Measurements from ENCODE around the gene MAMDC4. TPM values are rescaled to one million over a fixed set of nuclear protein-coding genes. Genes with fewer than 3 reads are reported as not detected.

Gene MAMDC4
- total RNA-seq, 1 donor from 2014 or later: 3.2 TPM

DNA sequence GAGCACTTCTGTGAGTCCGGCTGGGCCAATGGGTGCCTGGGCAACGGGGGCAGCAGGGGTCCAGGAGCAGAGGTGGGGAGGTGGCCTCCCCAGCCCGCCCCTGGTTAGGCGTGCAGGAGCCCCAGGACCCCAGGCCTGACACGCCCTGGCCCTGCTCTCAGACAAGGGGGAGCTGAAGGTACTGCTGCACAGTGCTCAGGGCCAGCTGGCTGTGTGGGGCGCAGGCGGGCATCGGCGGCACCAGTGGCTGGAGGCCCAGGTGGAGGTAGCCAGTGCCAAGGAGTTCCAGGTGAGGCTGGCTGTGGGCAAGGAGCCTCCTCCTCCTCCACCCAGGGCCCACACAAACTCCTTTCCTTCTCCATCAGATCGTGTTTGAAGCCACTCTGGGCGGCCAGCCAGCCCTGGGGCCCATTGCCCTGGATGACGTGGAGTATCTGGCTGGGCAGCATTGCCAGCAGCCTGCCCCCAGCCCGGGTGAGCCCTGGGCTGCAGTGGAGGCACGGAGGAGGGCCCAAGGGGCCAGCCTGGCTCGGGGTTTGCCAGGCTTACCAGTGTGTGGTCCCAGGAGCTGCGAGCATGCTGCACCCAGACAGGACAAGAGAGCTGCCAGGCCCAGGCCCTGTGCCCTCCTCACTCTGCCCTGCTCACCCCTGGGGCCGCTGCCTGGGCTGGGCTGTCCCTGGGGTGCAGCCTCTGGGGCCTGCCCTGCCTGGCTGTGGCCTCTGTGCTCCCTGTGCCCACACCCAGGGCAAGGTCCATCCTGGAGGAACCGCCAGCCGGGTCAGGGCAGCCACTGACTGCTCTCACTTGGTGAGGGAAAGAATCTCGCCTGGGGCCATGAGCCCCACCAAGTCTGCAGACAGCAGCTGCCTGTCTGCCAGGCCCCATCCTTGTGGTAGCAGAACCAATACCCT is 7.0 kb downstream of the MAMDC4 start:
- intact Hi-C loops (cut with DNase I): no loop called here
- H3K27me3 ChIP-seq: no peaks in the 10 kb centered on the region
- DNase-seq (ENCODE audit: extremely low spot score in 2 of 2): no peak
- peaks cover 0 to 35% of the 10 kb centered on the region in 2 donors for H3K36me3 ChIP-seq
- H3K4me1 ChIP-seq: peaks cover 27% of the 10 kb centered on the region
- H3K4me3 ChIP-seq: no peak overlapping the region
- no peaks in the 10 kb centered on the region for H3K9me3 ChIP-seq
- TF ChIP-seq, protein P1, sequence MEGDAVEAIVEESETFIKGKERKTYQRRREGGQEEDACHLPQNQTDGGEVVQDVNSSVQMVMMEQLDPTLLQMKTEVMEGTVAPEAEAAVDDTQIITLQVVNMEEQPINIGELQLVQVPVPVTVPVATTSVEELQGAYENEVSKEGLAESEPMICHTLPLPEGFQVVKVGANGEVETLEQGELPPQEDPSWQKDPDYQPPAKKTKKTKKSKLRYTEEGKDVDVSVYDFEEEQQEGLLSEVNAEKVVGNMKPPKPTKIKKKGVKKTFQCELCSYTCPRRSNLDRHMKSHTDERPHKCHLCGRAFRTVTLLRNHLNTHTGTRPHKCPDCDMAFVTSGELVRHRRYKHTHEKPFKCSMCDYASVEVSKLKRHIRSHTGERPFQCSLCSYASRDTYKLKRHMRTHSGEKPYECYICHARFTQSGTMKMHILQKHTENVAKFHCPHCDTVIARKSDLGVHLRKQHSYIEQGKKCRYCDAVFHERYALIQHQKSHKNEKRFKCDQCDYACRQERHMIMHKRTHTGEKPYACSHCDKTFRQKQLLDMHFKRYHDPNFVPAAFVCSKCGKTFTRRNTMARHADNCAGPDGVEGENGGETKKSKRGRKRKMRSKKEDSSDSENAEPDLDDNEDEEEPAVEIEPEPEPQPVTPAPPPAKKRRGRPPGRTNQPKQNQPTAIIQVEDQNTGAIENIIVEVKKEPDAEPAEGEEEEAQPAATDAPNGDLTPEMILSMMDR (IDR thresholded peaks at IDR 0.05): no peak
- no peak for TF ChIP-seq POLR2AphosphoS5 (IDR thresholded peaks at IDR 0.05; ENCODE audit: insufficient read depth in 1 of 2, low read depth in 1 of 2)
- no peak for TF ChIP-seq POLR2A (IDR thresholded peaks at IDR 0.05)
- H3K27ac ChIP-seq: no peak overlapping the region

- no peaks in the 10 kb centered on the region for H3K27me3 ChIP-seq
- H3K36me3 ChIP-seq: peaks cover 0 to 35% of the 10 kb centered on the region in 2 donors
- no peak overlapping the region for H3K4me3 ChIP-seq
- no peaks in the 10 kb centered on the region for H3K9me3 ChIP-seq
- intact Hi-C loops (cut with DNase I): no loop called here
- TF ChIP-seq, protein P1 (IDR thresholded peaks at IDR 0.05): no peak
- no peak for TF ChIP-seq POLR2AphosphoS5 (IDR thresholded peaks at IDR 0.05; ENCODE audit: insufficient read depth in 1 of 2, low read depth in 1 of 2)
- no peak for TF ChIP-seq POLR2A (IDR thresholded peaks at IDR 0.05)
- no peak for DNase-seq (ENCODE audit: extremely low spot score in 2 of 2)
- no peak overlapping the region for H3K27ac ChIP-seq
- H3K4me1 ChIP-seq: peaks cover 41% of the 10 kb centered on the region
Measured at GRCh38 chr9:136860529-136860928, 8.4 kb downstream of the MAMDC4 start.

DNA sequence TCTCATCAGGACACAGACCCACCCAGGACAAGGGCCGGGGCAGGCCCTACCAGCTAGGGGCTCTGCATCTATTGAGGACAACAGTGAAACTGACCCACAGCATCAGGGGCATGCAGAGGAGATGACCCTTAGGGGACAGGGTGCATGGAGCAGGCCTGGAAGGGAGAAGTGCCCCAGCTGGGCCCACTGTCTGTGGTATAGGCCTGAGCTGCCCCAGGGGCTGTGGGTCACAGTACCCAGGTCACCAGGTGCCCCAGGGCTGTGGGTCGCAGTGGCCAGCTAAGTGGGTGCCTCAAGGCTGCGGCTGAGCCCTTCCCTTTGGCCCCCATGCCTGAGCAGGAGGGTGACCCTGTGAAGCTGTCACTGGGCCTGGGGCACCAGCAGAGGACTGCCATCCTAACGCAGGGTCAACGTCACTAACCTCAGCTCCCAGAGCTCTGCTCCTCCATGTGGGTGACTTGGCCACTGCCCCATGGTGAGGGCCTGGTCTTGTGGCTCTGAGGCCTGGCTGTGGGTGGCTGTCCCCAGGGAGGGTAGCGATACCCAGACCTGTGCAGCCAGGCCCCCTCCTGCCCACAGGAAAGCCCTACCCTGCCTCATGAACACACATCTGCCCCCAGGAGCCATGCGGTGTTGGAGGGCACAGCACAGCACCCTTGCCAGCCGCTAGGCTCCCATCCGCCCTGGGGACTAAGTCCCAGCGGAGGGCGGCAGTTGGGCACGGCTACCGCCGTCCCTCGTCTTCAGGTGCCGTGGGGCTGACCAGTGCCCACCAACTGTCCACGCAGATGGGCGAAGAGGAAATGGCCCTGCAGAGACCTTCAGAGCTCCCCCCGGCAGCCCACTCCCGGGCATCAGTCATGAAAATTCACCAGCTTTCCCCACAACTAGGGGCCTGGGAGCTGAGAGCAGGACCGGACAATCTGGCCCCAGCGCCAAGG is 9.1 kb downstream of the MAMDC4 start:
- Histone ChIP-seq H3K36me3 (peaks cover 0 to 35% of the 10 kb centered on the region in 2 donors), H3K27ac (no peak overlapping the region), H3K4me3 (no peak overlapping the region), H3K27me3 (no peaks in the 10 kb centered on the region), H3K9me3 (no peaks in the 10 kb centered on the region), H3K4me1 (peaks cover 42% of the 10 kb centered on the region)
- no peak for DNase-seq (ENCODE audit: extremely low spot score in 2 of 2)
- intact Hi-C loops (cut with DNase I): no loop called here
- TF ChIP-seq POLR2A (IDR thresholded peaks at IDR 0.05) (no peak), POLR2AphosphoS5 (IDR thresholded peaks at IDR 0.05; ENCODE audit: insufficient read depth in 1 of 2, low read depth in 1 of 2) (no peak)
- TF ChIP-seq, protein P1 (IDR thresholded peaks at IDR 0.05): no peak

GRCh38 chr9:136861874-136862457 is 9.8 kb downstream of the MAMDC4 start:
- Histone ChIP-seq H3K4me3 (no peak overlapping the region), H3K9me3 (no peaks in the 10 kb centered on the region), H3K27ac (no peak overlapping the region), H3K4me1 (peaks cover 44% of the 10 kb centered on the region), H3K36me3 (peaks cover 0 to 35% of the 10 kb centered on the region in 2 donors), H3K27me3 (no peaks in the 10 kb centered on the region)
- TF ChIP-seq, protein P1 (IDR thresholded peaks at IDR 0.05): no peak
- TF ChIP-seq POLR2AphosphoS5 (IDR thresholded peaks at IDR 0.05; ENCODE audit: insufficient read depth in 1 of 2, low read depth in 1 of 2) (no peak), POLR2A (IDR thresholded peaks at IDR 0.05) (no peak)
- intact Hi-C loops (cut with DNase I): no loop called here
- no peak for DNase-seq (ENCODE audit: extremely low spot score in 2 of 2)
